Stimulated activated CD4-positive, alpha-beta T cell treated with anti-CD3 and anti-CD28 coated beads, Interleukin-4, amount 100 ng/mL, for 4 hours (primary cell): ENCODE results near the gene CDH6.

Experiments used
- DNase-seq, 2 experiments: peaks; one replicate each; pipeline ENCODE4 v3.0.0-alpha.2; 2020

Gene CDH6

DNA sequence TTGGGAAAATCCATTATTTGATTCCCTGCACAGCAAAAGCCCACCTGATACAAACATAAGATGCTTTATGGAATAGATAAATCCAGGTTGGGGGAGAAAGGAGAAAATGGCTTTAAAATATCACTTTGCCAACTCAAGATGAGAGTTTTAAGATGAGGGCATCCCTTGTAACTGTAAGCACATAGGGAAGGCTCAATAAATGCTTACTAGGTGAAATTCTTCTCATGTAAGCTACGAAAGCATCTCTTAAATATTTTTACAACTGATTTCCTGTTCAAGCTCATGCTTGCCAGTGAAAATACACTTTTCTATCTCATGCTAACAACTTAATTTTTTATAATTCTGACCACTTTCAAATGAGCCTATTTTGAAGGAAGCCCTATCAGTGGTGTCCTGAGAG lies 11.5 kb downstream of the CDH6 start:
- DNase-seq = no peak

DNA sequence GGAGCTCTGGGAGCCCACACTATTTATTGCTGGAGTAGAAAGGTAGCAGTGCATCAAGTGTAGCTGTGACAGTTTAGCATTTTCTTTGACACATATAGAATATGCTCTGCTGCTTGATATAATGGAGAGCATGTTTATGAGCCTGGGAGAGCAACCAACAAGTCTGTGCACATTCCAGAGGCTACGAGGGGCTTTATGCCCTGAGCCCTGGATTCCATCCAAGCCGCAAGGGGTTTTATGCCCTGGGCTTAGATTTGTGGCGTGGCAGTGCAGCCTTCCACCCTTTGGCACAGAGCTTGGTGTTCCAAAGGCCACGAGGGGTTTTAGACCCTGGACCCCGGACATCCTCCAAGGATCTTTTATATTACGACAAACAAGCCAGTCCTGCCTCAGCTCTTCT lies 14.6 kb downstream of the CDH6 start:
- DNase-seq = no peak

DNA sequence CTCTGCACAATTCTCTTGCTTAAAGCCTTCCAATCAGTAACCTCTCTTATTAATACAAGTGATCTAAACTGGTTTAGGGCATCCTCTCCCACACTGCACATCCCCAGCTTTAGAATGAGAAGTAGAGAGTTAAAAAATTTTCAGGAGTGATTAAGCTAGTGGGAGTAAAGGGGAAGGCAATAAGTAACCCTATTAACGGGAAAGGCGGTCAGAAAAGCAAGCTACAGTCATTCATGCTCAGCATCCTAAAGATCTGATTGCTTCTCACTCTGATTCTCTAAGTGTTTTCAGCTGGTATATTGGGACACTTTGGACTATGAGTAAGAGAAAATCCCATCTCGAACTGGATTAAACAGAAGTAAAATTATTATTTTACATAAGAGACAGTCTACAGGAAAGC lies 15.8 kb downstream of the CDH6 start:
- DNase-seq = no peak

DNA sequence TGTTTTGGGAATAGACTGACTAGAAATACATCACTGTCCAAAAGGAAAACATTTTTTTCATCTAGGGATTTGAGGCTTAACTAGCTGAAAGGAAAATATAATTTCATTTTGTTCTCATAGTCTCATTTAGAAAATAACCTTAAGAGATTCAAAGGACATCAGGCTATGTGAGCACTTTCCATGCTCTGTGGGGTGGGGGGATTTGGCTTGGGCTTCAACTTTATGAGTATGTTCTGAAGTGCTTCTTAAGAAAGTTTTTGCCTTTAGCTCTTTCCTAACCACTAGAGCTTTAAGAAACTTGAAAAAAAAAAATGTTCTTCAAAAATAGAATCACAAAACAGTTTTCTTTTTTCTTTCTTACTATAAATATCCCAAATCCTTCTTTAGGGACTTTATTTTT lies 17.6 kb downstream of the CDH6 start:
- no peak for DNase-seq

DNA sequence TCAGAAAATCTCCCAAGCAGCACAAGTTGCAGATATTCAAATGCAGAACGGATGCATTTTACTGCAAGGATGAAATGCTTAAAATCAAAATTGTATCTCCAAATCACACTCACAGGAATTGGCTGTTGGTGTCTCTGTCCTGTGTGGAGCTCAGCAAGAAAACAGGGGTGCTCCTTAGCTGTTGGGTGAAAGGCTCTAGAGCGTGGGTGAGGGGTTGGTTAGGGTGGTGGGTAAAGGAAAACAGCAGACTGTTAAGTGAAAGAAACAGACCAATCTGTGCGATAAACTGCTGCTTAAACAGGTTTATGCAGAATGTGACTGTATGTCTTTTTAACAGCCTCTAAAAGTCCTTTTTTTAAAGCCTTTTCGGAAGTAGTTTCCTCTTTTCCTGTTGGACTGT lies 19.8 kb downstream of the CDH6 start:
- no peak for DNase-seq

DNA sequence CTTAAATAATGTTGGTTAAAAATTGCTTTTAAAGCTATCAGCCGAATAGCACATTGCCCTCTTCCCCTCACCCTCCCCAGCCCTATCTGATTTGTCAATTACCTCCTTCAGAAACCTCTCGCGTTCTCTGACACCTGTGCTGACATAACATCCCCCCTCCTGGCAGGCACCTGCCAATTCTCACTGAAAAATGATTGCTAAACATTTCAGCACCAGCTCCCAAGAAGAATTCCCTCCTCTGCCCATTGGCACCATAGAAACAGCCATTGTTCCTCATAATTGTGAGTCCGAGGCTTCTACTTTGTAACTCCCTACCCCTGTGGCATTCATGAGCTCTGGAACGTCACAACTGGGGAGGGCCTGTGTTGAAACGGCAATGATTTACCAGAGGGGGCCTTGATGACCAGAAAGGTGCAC lies 20.2 kb downstream of the CDH6 start:
- no peak for DNase-seq

DNA sequence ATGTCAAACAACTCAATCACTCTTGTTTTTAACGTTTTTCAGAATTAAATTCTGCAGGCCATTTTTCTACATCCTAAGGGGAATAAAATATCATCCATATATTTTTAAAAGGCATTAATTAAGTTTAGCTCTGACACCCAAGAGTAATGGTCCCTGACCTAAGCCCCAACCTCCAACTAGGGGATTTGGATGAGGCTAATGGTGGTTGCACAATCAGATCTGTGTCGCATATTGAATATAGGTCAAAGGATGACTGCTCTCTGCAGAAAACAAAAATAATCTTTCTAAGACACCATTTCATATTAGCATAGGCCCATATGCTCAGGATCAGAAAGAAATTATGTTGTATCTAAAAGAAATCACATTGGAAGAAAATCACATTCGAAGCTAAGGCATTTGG lies 20.7 kb downstream of the CDH6 start:
- DNase-seq = no peak

DNA sequence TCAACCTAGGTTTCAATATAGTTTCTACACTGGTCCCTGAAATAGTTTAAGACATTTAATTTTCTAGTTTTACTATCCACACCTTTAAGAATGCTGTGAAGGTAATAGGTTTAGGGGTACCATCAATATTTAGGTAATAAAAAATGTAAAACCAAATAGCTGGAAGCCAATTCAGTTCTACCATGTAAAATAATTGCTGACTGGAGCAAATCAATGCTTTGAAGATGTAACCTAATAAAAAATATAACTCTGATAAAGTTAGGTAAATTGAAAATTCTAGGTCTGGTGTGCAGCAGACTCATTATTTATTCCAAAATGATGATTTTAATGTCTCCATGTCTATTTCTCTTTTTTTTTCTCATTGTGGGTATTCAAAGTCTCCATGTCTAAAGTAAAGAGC lies 21.8 kb downstream of the CDH6 start:
- no peak for DNase-seq

DNA sequence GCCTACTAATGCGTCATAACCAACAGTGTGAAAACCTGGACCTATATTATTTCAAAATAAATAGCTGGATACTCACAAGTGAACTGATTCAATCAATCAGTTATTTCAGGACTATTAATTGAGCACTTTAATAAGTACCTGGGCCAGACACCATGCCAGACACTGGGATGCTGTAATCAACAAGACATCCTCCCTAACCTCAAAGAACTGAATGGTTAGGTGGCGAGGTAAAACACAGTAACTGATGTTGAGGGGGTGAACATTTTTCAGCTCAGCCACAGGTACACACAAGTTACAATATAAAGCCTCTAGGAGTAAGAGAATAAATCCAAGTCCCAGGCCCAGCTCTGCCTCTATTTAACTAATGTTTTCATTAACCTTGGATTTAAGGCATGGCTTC lies 24.0 kb downstream of the CDH6 start:
- DNase-seq = no peak

DNA sequence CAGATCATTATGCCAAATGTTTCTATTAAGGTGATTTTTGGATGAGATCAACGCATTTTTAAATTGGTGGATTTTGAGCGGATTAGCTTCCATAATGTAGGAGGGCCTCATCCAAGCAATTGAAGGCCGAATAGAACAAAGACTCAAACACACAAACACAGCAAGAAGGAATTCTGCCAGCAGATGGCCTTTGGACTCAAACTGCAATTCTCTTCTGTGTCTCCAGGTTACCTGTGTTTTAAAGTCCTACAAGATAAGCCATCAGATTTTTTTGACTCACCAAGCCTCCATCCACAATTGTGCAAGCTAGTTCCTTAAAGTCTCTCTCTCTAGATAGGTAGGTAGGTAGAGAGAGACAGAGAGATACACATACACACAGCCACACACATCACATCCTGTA lies 25.5 kb downstream of the CDH6 start:
- no peak for DNase-seq

DNA sequence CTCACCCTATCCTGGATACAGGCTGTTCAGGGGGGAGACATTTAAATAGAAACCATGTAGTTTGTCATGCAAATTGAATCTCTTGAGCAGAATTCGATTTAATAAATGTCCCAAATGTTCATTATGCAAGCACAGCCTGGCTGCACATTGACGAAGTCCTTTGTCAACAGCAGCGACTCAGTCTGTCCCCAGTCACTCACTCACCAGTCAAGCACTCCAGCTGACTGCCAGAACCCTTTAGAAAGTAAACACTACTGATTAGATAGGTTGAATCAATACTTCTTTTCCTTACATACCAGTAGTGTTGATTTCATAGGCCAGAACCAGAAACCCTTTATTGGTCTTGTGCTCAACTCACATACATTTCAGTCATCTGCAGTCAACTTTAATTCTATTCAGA lies 27.5 kb downstream of the CDH6 start:
- DNase-seq = no peak

DNA sequence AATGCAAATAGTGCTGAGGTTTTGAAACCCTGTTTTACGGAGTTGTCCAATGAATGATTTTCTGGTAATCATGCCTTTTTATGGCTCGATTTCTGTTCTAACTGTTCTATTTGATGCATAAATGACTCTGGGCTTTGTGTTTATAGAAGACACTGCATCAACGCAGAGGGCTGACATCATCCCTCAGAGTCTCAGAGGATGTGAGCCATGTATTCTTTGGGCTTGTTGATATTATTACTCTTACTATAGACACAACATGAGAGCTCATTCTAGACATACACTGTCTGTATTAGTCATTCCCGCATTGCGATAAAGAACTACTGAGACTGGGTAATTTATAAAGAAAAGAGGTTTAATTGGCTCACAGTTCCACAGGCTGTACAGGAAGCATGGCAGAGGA lies 31.6 kb downstream of the CDH6 start:
- DNase-seq = no peak

DNA sequence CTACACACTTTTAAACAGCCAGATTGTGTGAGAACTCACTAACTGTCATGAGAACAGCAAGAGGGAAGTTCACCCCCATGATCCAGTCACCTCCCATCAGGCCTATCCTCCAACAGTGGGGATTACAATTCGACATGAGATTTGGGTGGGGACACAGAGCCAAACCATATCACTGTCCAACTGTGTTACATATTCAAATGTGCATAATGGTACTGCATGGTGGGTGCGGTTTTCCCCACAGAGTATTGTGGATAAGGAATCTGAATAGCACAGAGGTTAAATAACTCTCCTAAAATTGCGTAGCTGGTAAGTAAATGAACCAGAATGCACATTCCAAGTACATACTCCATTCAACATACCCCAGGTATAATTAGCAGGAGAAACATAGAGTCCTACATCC lies 32.1 kb downstream of the CDH6 start:
- DNase-seq = no peak

DNA sequence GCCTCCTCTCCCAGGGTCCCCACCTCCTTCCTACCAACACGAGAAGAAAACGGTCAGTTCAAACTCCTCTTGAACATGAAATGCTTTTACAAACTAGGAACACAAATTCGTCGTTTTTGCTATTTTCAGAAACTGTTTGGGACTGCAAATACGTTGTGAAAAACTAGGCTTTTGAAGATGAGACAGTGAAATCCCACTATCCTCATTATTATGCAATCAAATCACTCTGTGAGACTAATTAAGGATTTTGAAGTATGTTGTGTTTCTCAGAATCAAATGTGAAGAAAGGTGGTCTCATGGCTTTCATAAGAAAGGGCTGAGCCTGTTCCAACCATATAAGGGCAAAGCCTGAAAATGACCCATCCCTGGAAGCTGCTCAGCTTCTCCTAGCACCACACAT lies 33.2 kb downstream of the CDH6 start:
- no peak for DNase-seq

DNA sequence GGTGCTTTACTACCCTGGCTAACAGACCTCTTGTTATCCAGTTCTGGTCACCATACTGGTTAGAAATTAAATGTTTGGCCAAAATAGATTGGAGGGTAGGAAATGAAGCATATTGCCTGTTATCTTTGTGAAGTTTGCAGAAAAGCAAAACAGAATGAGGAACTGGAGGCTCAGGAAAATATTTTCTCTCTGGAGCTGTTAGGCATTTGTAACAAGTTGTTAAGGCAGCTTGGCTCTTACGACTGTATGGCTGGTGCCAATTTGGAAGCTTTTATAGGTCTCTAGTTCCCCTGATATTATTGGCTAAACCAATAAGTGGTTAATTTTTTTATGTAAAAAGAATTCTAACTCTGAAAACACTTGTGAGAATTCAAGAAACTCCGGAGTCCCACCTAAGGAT lies 35.8 kb downstream of the CDH6 start:
- DNase-seq = no peak

DNA sequence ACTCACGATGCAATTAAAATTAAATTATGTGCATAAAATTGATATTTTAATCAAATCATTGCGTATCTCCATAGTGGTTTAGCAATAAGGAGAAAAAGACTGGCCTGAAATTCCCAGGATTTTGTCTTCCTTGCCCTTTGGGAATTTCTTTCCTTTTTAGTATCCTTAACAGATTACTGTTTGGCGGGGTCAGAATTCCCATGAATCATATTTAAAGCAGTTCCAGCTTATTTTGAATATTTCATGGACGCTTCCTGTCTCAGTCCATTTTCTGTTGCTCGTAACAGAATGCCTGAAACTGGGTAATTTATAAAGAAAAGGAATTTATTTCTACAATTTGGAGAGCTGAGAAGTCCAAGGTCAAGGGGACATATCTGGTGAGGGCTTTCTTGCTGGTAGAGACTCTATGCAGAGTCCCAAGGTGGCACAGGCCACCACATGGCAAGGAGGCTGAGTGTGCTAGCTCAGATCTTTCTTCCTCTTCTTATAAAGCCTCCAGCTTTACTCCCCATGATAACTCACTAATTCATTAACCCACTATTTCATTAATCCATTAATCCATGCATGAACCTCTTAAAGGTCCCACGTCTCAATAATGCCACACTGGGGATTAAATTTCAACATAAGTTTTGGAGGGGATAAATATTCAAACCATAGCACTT lies 37.8 kb downstream of the CDH6 start:
- DNase-seq = no peak

DNA sequence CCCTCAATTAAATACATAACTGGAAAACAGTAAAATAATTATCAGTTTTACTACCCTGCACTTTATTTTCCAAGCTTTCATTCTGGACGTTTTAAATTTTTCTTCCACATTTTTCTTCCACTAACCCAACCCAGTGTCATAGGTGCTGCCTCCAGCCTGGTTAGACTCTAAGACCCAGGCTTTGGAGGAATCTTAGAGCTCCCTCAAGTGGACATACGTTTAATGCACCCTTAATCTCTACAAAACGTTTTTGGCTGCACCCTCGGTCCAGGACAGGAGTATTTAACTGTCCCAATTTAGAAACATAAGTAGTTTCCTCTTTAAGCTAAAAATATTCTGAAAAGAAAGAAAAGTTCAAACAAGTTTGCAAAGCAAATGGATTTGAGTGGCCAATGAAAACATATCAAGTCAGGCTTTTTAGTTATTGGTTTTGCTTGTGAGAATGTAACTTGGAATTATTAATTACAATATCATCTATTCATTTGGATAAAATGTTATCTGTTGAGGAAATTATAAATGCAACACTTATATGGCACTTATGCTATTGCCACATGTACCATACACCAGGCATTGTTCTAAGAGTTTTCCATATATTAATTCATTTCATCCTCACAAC lies 38.9 kb downstream of the CDH6 start:
- no peak for DNase-seq

DNA sequence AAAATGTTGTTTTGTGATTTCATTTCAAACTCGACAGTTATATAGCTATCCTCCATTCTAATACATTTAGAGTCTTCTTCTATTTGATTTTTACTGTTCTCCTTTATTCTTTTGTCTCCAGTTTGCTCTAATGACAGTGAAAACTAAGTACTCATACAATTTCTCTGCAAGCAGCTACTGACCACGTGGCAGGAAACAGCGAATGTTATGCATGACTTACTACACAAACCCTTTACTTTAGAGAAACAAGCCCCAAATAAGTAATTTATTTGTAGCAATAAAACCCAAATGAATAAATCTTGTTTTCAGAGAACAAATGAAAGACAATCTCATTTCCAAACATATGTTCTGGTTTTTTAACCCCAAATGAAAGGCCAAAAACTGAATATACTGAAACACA lies 41.9 kb downstream of the CDH6 start:
- DNase-seq = no peak

DNA sequence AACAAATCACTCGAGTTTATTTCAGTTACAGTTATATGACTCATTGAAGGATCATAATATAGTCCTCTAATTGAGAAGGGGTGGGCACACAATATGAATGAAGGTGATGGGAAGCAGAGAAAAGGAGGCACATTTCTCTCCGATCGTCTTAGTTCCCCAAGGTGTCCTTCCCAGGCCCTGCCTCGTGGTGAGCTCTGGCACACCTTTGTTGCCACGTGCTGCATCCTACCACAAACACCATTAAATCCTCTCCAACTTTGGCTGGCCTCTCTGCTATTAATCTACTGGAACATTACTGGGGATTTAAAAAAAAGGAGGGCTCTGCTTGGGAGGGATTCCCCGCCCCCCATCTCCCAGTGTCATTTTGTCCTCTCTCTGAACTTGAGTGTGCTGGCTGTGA lies 42.9 kb downstream of the CDH6 start:
- DNase-seq = no peak

DNA sequence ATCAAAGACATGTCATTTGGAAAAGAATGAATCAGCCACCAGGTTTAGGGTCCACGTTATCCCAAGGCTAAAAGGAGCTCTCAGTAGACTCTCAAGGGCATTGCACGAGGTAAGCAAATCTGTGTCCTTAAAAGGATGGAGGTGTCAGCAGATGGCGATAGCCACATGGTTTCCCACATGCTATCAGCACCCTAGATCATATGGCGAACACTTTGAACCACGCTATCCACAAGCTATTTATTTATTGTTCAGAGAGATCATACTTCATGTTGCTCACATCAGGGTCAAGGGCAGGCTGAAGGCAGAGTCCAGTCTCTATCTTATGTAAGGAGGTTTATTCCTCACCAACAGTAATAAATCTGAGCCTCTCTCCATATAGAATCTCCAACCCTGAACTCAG lies 43.7 kb downstream of the CDH6 start:
- DNase-seq = no peak

DNA sequence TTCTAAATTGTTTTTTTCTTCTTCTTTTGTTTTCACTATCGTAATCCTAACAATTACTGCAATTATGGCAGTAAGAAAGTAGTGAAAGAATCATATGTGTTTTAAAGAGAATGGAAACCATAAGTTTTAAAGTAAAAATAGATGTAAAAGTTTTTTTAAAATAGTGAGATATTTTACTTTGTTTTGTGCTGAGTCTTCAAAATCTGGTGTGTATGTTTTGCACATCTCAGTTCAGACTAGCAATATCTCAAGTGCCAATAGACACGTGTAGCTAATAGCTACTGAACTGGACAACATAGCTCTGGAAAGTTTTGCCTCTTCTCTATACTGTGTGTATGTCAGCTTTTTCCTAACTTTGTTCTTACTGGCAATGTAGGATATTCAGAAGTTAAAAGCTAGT lies 45.0 kb downstream of the CDH6 start:
- no peak for DNase-seq

DNA sequence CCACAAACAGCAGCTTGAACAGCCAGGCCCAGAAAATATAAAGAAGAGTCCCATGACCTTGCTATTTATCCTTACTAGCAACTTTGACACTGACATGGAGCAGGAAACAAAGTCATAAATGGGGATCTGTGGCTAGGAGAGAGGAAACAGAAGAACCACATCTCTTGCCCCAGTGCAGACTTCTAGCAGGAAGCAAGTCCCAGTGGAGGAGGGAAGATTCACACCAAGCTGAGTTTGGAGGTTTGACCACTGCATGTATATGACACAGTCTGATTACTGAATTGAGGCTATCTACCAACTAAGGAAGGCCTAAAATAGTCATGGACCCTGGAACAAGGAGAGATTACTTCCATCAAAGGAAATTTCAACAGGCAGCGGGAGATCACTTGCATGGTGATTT lies 51.4 kb downstream of the CDH6 start:
- DNase-seq = no peak

DNA sequence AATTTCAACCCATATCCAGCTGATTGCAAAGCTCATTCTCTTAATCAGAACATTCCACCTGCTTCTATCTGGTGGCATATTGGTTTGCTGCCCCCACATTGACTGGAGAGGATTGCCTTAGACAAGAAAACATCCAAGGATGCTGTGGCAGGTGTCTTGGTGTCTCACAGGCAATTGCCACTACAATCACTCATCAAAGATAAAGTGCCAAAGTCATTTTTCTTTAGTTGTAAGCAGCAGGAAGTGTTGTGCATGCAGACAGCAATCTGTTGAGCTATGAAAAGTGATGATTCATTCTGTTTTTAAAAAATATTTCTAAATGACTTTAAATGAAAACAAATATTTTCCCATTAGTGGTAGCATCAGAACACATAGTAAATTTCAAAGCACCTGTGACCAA lies 53.9 kb downstream of the CDH6 start:
- no peak for DNase-seq

DNA sequence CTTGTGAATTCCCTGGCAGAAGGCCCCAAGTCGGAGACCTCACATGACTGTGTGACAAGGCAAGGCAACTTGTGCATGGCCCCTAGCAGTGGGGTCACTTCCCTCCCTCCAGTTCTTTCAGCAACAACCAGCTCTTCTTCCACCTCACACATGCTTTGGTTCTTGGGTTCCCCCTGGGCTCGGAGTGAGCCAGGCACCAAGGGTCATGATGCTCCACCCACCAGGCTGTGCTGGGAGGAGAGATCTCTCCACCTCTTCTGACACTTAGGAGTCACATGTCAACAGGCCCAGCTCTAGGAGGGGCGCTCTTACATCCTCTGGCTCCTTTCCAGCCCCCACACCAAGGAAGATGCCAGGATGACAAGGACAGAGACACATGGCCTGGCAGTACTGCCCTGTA lies 56.7 kb downstream of the CDH6 start:
- DNase-seq = no peak

DNA sequence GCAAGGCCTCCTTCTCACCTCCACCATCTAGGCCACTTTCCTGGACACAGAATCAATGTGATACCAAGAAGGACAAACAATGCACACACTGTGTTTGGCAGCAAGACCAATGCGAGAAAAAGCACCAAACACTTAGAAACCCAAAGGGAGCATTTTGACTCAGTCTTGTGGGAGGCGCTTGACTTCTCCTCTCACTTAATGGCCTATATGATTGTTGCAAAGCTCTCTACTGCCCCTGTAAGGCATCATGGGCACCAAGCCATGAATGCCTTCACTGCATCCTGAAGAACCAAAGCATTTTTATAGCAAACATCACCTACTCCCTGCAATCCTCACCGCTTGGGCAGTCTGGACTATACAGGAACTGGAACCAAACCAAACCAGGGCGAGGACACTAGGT lies 57.5 kb downstream of the CDH6 start:
- no peak for DNase-seq
